GM12891 (cell line): Measurements from ENCODE around the gene BNIP3.

Experiments used
- POLR2A ChIP-seq: IDR thresholded peaks from 2 replicates; pipeline ENCODE4 v1.6.1; 2011; ENCODE audit warnings: low read depth, low read length, control low read depth
- POLR2AphosphoS5 ChIP-seq: IDR thresholded peaks from 2 replicates; pipeline ENCODE4 v1.6.1; 2011; ENCODE audit warnings: low read depth, low read length, control low read depth
- POU2F2 ChIP-seq: IDR thresholded peaks from 2 replicates; pipeline ENCODE4 v1.6.1; 2011; ENCODE audit warnings: low read depth, mild to moderate bottlenecking, control low read depth, low read length, moderate library complexity
- TAF1 ChIP-seq: IDR thresholded peaks from 2 replicates; pipeline ENCODE4 v1.6.1; 2011; ENCODE audit warnings: low read depth, low read length, control low read depth

- TF ChIP-seq POLR2A (no peak), POLR2AphosphoS5 (no peak), TAF1 (no peak), POU2F2 (no peak)
Observed at GRCh38 chr10:132009575-132009974, 27.9 kb upstream of the BNIP3 start.
